Psoas muscle (tissue), 8 donors: ENCODE measurements around the gene SURF6. TPM values are rescaled to one million over a fixed set of nuclear protein-coding genes. Genes with fewer than 3 reads are reported as not detected.
A peak's percentile ranks its signal among the peaks of the same experiment; 100 is the strongest.

Source experiments
- ATAC-seq, 4 donors: fragments of 200-7000 bp; cut with Tn5 transposase; one replicate each; pipeline ENCODE4 v1.9.1; 2020; ENCODE audit warnings: moderate library complexity in 3 of 4, mild to moderate bottlenecking in 2 of 4
- DNase-seq, 2 donors: peaks; one replicate each; pipeline ENCODE4 v3.0.0-alpha.2; 2020
- H3K27ac ChIP-seq: fragments of 200-600 bp; one replicate; pipeline ENCODE4 v1.8.0; 2022
- H3K27me3 ChIP-seq, 3 donors: fragments of 200-600 bp in 1 of 3; one replicate each; pipeline versions ENCODE4 v1.6.1 to v1.8.0; 2013 to 2022; ENCODE audit warnings: low read length in 2 of 3, mild to moderate bottlenecking in 2 of 3, moderate library complexity in 1 of 3; ENCODE audit not compliant: insufficient read depth in 3 of 3
- H3K36me3 ChIP-seq, 2 donors: fragments of 200-600 bp in 1 of 2; one replicate each; pipeline versions ENCODE4 v1.6.1 to v1.8.0; 2013 to 2022; ENCODE audit warnings: low read depth in 1 of 2, mild to moderate bottlenecking in 1 of 2, moderate library complexity in 1 of 2; ENCODE audit not compliant: insufficient read depth in 1 of 2
- H3K4me1 ChIP-seq: fragments of 200-600 bp; one replicate; pipeline ENCODE4 v1.8.0; 2022
- H3K4me3 ChIP-seq: fragments of 200-600 bp; one replicate; pipeline ENCODE4 v1.8.0; 2022; ENCODE audit warnings: mild to moderate bottlenecking
- H3K9me3 ChIP-seq: fragments of 200-600 bp; one replicate; pipeline ENCODE4 v1.8.0; 2022
- WGBS, 3 donors: extraction: QIAGEN DNeasy Blood & Tissue Kit; methylation state at CpG; one replicate each; pipeline versions ENCODE4 v1.1.6 to v1.1.7; 2013; 5-methylcytosine and 5-hydroxymethylcytosine counted together
- intact Hi-C, 2 donors: fragments of 100-400 bp; cut with DNase I; formaldehyde crosslinking; loops; one replicate each; pipeline versions ENCODE4 v1.11.0 to v1.14.2; 2022
- polyA plus RNA-seq, 3 donors: library from polyadenylated mRNA; stranded (reverse); fragments of 200-250 nt; gene quantifications; one replicate each; pipeline ENCODE4 v1.2.3, GENCODE V29; 2013
- total RNA-seq, 4 donors: library from RNA; stranded (reverse); fragmentation: NEBNext Ultra II Directional in 2 of 4; extraction: Animal tissue kit (Norgen Biotek cat#: 25700) in 2 of 4; gene quantifications; one replicate each; pipeline versions ENCODE4 v1.2.1 to v1.2.4, GENCODE V29; 2021 to 2023
- TF ChIP-seq, protein P1 (sequence below): fragments of 200-600 bp; IDR thresholded peaks from one replicate; pipeline ENCODE4 v1.8.0; 2022; ENCODE audit warnings: antibody characterized with exemption
- donor health status: healthy with polysubstance abuse.
- donor health status: DM: no; HTN: no; CAD: no; lungs with moderate emphysema.
- donor health status: Bipolar disorder and iron deficiency.
- donor health status: healthy.
- donor health status: DM: yes; HTN: yes; CAD: no.
- donor health status: DM: no; HTN: no; CAD: no.
- donor health status: DM: no; HTN: no; CAD: no.
- donor health status: DM: yes; HTN: yes; CAD: no.

SURF6 gene
- total and polyA plus RNA-seq, 7 donors, result 11.4 to 43.0 (median 27.3) TPM

DNA sequence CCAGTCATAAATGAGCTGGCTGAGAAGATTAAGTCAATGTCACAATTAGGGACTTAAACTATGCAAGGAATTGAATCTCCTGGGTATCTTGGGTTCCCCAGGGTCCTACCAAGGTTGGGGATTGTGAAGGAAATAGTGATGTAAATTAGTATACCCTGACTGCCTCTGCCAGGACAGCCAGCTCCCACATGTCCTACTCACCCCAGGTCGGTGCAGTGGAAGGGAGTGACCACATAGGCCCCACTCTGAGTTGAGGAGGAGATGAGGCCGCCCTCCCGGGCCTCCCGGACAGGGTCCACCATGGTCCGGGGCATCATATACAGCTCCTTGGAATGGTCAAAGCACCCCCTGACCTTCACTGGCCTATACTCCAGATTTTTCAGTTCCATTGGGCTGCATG lies 17.6 kb upstream of the SURF6 start:
- no peaks in the 10 kb centered on the region for H3K9me3 ChIP-seq
- 73 to 80% (median 74%) methylated on average over 5 of the region's 5 CpGs for WGBS, 3 donors
- DNase-seq (no peak), ATAC-seq (no peak)
- H3K27ac ChIP-seq, result no peak overlapping the region
- H3K27me3 ChIP-seq, result no peaks in the 10 kb centered on the region
- H3K4me3 ChIP-seq, result no peak overlapping the region
- intact Hi-C loops, result loop anchor here in 1 of 2 donors (2.0 to 10.0 kb wide), 2 partner anchors 21 to 111 kb away; no protein-coding TSS in a partner anchor
- H3K36me3 ChIP-seq, result peaks cover 7 to 61% of the 10 kb centered on the region in 2 donors
- TF ChIP-seq, protein P1, sequence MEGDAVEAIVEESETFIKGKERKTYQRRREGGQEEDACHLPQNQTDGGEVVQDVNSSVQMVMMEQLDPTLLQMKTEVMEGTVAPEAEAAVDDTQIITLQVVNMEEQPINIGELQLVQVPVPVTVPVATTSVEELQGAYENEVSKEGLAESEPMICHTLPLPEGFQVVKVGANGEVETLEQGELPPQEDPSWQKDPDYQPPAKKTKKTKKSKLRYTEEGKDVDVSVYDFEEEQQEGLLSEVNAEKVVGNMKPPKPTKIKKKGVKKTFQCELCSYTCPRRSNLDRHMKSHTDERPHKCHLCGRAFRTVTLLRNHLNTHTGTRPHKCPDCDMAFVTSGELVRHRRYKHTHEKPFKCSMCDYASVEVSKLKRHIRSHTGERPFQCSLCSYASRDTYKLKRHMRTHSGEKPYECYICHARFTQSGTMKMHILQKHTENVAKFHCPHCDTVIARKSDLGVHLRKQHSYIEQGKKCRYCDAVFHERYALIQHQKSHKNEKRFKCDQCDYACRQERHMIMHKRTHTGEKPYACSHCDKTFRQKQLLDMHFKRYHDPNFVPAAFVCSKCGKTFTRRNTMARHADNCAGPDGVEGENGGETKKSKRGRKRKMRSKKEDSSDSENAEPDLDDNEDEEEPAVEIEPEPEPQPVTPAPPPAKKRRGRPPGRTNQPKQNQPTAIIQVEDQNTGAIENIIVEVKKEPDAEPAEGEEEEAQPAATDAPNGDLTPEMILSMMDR, result no peak
- H3K4me1 ChIP-seq, result peaks cover 41% of the 10 kb centered on the region

GRCh38 chr9:133352635-133353340 lies 16.8 kb upstream of the SURF6 start:
- Histone ChIP-seq H3K27me3 (no peaks in the 10 kb centered on the region), H3K36me3 (peaks cover 7 to 61% of the 10 kb centered on the region in 2 donors), H3K4me1 (peaks cover 40% of the 10 kb centered on the region), H3K9me3 (no peaks in the 10 kb centered on the region), H3K4me3 (no peak overlapping the region), H3K27ac (no peak overlapping the region)
- no peak for ATAC-seq
- intact Hi-C loops, result loop anchor here in 1 of 2 donors (2.0 to 10.0 kb wide), 2 partner anchors 22 to 112 kb away; no protein-coding TSS in a partner anchor
- TF ChIP-seq, protein P1, result no peak
- no peak for DNase-seq
- 66 to 71% (median 68%) methylated on average over 8 of the region's 8 CpGs for WGBS, 3 donors

DNA sequence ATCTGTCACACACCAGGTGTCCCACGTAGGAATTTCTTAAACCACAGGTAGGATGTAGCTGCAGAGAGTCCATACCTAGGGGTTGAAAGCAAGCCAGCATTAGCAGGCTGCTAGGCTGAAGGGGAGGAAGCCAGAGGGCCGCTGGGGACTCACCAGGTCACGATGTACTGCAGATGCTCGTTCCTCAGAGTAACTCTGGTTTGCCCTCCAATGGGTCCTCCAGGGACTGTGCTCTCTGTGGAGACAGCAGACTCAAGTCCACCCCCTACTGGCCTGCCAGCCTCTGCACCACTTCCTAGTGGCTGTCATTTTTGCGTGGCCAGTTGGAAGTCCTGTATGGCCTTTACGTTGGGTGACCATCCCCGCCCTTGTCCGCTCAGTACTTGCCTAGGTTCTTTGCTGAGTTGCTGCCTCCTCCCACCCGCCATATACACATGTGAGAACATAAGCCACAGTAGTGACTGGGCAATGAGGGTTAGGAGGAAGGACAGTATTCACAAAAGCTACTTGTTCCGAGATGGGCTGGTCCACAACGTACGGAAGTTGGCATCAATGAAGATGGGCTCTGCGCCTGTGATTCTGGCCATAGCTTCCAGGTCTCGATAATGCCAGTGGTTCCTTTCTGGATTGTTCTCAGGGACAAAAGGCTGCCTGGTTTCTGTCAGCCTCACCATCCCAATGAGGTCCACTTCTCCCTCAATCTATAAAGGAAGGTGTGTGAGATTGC lies 16.1 kb upstream of the SURF6 start:
- Histone ChIP-seq H3K4me3 (no peak overlapping the region), H3K4me1 (peaks cover 34% of the 10 kb centered on the region), H3K36me3 (peaks cover 7 to 61% of the 10 kb centered on the region in 2 donors), H3K9me3 (no peaks in the 10 kb centered on the region), H3K27me3 (no peaks in the 10 kb centered on the region), H3K27ac (peak overlapping the region; percentile 46)
- intact Hi-C loops, result loop anchor here in 1 of 2 donors (2.0 to 10.0 kb wide), 2 partner anchors 23 to 113 kb away; no protein-coding TSS in a partner anchor
- no peak for DNase-seq
- TF ChIP-seq, protein P1, result peak; percentile 55
- 62 to 74% (median 67%) methylated on average over 14 of the region's 14 CpGs for WGBS, 3 donors
- peak; percentile 7 to 29 (median 22) for ATAC-seq

DNA sequence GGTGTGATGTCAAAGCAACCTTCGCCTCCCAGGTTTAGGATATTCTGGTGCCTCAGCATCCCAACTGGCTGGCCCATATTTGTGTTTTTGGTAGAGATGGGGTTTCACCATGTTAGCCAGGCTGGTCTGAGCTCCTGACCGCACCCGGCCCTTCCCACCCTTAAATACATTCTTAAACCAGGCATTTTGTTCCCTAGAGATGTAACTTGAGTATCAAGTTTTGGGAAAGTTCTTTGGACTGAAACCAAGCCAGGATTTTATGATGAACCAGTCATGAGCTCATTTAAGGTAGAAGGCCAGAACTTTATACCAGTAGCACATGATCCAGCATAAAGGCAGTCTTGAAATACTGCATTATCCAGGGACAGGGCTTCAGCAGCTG lies 15.5 kb upstream of the SURF6 start:
- H3K4me3 ChIP-seq, result no peak overlapping the region
- H3K4me1 ChIP-seq, result peaks cover 37% of the 10 kb centered on the region
- no peaks in the 10 kb centered on the region for H3K9me3 ChIP-seq
- peak overlapping the region; percentile 46 for H3K27ac ChIP-seq
- no peak for DNase-seq
- TF ChIP-seq, protein P1, result no peak
- intact Hi-C loops, result loop anchor here in 1 of 2 donors (10.0 kb wide), 1 partner anchor 113 kb away; no protein-coding TSS in a partner anchor
- 68 to 89% (median 83%) methylated on average over 3 of the region's 3 CpGs for WGBS, 3 donors
- H3K36me3 ChIP-seq, result peaks cover 7 to 61% of the 10 kb centered on the region in 2 donors
- ATAC-seq, result no peak
- H3K27me3 ChIP-seq, result no peaks in the 10 kb centered on the region
